HG03280 (cell line): Measurements from ENCODE around the gene FHIT.
A peak's percentile ranks its signal among the peaks of the same experiment; 100 is the strongest.
"Not testable (repeated sequence)": the region's sequence is repeated elsewhere in the genome, so short reads cannot be mapped to it uniquely, and the experiment has no call there.

ENCODE experiments used
- ATAC-seq: cut with Tn5 transposase; IDR thresholded peaks from one replicate; pipeline ENCODE4 v1.9.1; 2021; ENCODE audit warnings: mild to moderate bottlenecking, moderate library complexity; ENCODE audit not compliant: unreplicated experiment

FHIT gene

GRCh38 chr3:60585918-60586317 lies 665.3 kb downstream of the FHIT start:
- ATAC-seq = no peak

DNA sequence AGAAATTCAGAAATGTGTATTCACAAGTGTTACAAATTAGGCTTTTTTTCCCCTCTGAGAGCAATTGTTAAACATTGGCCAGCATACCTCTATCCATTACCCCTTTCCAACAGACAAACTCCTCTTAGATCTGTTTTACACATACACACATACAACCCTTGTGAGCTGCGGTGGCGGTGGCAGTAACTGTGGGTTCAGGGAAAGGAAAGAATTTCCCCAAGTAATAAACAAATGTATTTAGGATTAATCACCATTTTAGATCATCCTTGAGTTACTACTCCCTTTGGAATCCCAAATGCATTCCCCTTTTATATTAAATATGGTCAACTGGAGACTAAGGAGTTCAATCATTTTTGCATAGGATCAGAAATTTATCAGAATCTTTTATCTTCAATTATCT lies 667.0 kb downstream of the FHIT start:
- ATAC-seq = no peak

DNA sequence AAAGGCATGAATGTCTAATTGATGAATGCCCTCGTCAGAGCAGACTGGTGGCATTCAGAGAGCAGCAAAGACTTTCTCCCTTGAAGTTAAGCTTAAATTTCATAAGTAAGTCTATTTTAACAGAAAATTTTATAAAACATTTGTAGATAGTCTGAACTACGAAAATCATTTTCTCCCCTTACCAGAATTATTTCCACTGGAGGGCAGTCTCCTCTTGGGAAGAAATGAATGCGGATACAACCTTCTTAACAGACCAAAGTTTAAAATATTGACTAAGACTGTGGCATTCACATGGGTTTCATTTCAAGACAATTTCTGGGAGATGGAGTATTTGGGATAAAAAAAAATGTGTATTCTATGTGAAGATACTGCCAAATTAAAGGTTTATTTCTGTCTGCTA lies 669.0 kb downstream of the FHIT start:
- ATAC-seq = no peak

DNA sequence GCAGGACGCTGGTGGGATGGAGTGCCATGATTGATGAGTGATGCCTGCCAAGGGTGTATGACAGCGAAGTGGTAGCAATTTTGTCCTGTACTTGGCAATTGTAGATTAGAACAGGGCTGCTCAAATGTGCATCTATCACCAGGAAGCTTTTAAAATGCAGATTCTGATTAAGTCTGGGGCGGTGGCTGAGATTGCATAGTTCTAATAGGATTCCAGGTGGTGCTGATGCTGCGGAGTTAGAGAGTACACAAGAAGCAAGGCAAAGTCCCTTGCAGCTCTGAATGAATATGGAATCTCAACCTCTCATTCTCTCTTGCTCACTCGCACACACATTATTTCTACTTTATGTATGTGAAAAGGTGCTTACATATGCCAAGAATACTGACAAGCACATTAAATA lies 670.4 kb downstream of the FHIT start:
- no peak for ATAC-seq

- no peak for ATAC-seq
Observed at GRCh38 chr3:60579734-60580133, 671.5 kb downstream of the FHIT start.

GRCh38 chr3:60578936-60579335 lies 672.3 kb downstream of the FHIT start:
- no peak for ATAC-seq

DNA sequence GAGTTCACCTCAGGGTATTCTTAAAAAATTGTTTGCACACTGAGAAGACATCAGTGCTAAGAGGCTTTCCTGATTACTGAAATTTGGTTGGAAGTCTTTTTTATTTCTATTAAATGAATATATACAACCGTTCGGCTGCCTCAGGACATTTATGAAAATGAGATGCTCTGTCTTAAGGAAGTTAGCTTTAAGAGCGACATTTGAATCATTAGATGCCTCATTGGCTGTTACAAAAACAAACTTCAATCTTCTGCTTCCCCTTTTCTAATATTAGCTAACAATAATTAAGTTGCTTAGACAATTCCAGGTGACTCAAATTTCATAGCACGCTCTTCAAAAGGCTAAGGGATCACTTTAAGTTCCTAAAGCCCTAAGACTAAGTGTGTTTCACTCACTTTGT lies 673.7 kb downstream of the FHIT start:
- no peak for ATAC-seq

GRCh38 chr3:60575718-60576272 lies 675.5 kb downstream of the FHIT start:
- ATAC-seq = no peak

DNA sequence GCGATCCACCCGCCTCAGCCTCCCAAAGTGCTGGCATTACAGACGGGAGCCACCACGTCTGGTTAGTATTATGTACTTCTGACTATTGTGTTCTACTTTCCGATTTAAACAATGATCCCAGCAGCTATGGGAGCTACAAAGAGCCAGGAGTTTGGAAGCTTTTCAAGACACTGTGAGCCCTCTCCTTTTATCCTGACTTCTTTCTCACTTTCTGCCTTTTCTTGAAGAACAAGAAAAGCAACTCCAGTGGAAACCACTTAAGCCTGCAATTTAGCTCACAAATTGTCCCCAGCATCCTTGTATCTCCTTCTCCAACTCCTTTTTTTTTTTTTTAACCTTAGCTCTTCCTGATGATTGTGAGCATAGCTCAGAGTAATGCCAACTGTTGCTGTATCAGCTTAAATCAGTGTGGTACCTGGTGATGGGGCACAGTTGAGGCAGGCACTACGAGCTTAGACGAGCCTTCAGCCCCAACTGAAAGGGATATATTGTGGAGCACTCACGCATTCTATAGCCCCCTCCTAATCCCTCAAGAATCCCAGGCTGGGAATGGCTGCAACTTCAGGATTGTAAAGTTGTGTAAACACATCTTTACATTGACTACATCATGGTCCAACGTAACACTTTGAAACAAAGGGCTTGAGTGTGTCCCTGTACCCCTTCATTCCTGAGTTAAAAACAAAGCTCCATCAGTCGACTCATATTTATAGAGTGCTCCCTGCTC lies 677.0 kb downstream of the FHIT start:
- no peak for ATAC-seq

DNA sequence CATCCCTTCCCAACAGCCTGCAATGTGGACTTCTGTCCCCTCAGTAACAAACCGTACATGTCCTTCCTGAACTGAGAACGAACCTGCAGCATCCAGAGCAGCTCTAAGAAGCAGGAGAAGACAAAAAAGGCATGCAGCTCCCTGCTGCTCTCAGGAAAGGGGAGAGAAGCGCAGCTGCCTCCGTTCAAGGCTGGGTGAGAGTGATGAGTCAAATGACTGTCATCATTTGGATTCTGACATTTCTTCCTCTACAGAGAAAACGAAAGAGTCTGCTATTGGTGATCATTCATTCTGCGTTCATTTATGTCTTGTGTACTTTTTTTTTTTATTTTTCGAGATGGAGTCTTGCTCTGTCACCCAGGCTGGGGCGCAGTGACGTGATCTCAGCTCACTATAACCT lies 677.8 kb downstream of the FHIT start:
- no peak for ATAC-seq

- ATAC-seq = no peak
Observed at GRCh38 chr3:60571511-60571910, 679.7 kb downstream of the FHIT start.

GRCh38 chr3:60557122-60557521 lies 694.1 kb downstream of the FHIT start:
- no peak for ATAC-seq

DNA sequence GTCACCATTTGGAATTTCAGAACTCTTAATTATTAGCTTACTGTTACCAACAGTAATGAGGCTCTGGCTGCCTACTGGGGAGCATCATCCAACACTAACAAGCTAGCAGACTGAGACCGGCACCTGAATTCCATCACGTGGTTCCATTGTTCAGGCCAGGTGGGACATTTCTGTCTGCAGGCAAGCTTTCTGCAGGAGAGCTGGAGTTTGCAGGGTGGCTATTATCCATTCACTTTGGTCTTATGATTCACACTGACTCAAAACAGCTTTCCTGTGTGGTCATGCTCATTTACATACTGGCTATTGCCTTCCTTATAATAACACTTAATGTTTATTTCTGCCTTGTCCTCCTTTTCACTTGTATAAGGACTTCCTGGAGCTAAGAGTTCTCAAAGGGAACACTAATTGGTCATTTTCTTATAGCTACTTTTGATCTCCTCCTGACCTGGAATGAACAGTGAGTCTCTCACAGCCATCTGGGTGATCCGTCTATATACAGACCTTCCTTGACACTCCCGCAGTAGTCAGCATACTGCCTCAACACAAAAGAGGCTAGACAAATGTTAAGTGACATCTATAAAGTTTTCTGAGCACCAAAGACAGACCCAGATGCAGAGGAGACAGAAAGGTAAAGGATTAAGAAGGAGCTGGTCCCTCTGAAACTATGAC lies 695.4 kb downstream of the FHIT start:
- peak; percentile 63 for ATAC-seq

- no peak for ATAC-seq
Observed at GRCh38 chr3:60553144-60553543, 698.1 kb downstream of the FHIT start.

DNA sequence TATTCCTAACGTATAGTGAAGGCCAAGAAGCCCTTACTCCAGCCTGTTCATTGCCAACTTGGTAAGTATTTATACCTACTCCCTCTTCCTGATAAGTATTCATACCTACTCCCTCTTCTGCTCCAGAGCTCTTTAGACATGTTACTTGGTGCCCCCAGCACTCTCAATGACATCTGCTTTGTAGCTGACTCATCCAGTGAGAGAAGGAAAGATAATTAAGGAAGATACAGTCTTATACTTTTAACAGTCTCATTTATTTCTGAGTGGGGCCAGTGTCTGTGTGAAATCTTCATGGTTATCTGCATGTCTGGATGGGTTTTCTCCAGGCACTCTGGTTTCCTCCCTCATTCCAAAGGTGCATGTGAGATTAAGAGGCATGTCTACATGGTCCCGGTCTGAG lies 698.7 kb downstream of the FHIT start:
- no peak for ATAC-seq

DNA sequence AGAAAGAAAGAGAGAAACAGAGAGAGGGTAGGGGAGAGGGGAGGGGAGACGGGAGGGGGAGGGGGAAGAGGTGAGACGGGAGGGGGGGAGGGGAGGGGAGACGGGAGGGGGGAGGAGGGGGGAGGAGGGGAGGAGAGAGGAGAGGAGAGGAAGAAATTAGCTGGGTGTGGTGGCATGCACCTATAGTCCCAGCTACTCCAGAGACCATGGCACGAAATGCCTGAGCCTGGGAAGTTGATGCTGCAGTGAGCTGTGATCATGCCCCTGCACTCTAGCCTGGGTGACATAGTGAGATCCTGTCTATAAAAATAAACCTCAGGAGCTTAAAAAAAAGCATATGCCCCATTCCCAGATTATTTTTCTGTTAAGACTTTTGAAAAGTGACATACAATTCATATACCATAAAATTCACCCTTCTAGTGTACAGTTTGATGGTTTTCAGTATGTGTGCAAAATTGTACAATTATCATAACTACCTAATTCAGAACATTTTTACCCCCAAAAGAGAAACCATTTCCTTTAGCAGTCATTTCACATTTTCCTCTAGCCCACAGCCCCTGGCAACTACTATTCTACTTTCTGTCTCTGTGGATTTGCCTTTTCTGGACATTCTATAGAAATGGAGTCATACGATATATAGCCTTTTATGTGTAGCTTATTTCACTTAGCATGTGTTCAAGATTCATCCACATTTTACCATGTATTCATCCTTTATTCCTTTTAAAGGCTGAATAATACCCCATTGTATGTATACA lies 699.6 kb downstream of the FHIT start:
- ATAC-seq = no peak

DNA sequence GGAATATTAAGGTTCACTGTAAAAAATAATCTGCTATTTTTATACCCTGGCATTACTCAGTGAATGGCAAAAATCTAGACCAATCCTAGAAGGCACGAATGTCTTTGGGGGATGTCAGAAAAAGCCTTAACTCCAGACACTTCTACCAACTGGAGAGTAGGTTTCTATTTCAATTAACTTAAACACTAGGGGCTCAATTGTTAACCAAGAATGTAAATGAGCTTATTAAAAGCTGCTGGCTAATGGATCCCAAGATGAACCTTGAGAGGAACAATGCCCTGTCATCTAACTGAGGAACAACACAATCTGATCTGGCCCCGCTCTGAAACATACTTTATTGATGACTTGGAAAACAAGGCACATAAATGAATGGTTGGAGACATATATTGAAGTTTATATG lies 701.4 kb downstream of the FHIT start:
- no peak for ATAC-seq

DNA sequence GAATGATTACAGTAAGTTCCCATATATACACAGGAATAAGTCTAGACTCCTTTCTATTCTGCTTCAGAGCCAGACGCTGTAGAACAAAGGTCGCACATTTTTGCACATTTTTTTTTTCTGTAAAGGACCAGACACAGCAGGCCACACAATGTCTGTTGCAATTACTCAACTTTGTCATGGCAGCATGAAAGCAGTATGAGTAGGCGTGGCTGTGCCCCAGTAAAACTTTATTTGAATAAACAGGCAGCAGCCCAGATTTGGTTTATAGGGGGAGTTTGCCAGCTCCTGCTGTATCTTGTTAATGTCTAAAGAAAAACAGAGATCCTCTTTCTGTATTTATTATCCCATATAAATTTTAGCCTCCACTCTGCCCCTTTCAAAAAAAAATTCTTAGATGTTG lies 708.3 kb downstream of the FHIT start:
- no peak for ATAC-seq

GRCh38 chr3:60539394-60539793 lies 711.9 kb downstream of the FHIT start:
- not testable (repeated sequence) for ATAC-seq

DNA sequence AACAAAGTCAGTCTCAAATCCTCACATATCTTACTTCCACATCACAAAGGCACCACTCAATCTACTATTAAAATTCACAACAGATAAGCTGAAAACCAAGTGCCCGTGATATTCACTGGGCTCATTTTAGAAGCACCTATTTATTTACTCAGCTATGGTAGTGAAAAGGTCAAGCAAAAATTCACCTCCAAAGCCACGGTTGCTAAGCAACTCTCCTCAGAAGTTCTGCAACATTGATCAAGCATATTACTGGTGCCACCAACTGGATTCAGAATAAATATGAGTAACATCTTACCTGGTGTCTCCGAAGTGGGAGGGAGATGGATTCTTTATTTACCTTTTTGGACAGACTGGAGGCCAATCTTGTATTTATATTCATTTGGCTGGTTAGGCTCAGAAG lies 714.8 kb downstream of the FHIT start:
- ATAC-seq = no peak

DNA sequence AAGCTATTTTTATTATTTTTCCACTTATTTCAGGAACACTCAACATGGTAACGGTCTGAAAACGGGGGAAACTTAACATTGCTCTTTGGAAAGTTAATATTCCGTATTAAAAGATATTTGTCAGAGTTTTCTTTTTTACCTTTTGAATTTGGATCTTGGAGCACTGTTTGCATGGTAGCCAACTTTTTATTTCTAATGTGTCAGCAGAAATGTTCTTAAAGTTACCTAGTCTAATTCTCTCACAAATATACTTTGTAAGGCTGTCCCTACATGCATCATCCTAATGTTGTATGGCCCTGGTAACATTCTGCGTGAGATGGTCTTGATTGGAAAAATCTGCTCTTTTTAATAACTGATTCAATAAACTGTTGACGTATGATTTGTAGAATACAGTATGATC lies 719.5 kb downstream of the FHIT start:
- no peak for ATAC-seq

- no peak for ATAC-seq
Observed at GRCh38 chr3:60528651-60529050, 722.6 kb downstream of the FHIT start.
